Type B pancreatic cell (in vitro differentiated cells): ENCODE results near the gene WDR1. TPM values are rescaled to one million over a fixed set of nuclear protein-coding genes. Genes with fewer than 3 reads are reported as not detected.

Experiments
- DNase-seq: peaks from one replicate; pipeline ENCODE4 v3.0.0; 2021; ENCODE audit warnings: mixed read lengths; ENCODE audit not compliant: unreplicated experiment; ENCODE audit errors: extremely low spot score
- H3K27ac Mint-ChIP-seq: 2 replicates; pipeline ENCODE4 v1.8.0; 2021; ENCODE audit warnings: mild to moderate bottlenecking, mixed read lengths
- H3K27me3 Mint-ChIP-seq: 2 replicates; pipeline ENCODE4 v1.8.0; 2021; ENCODE audit warnings: mixed read lengths
- H3K36me3 Mint-ChIP-seq: 2 replicates; pipeline ENCODE4 v1.8.0; 2021; ENCODE audit warnings: mixed read lengths
- H3K4me1 Mint-ChIP-seq: one replicate; pipeline ENCODE4 v1.8.0; 2021; ENCODE audit warnings: mixed read lengths; ENCODE audit not compliant: unreplicated experiment
- H3K4me3 Mint-ChIP-seq: 2 replicates; pipeline ENCODE4 v1.8.0; 2021; ENCODE audit warnings: mild to moderate bottlenecking, mixed read lengths
- H3K9me3 Mint-ChIP-seq: 2 replicates; pipeline ENCODE4 v1.8.0; 2021; ENCODE audit warnings: mixed read lengths
- total RNA-seq: library from RNA; stranded (reverse); gene quantifications from 2 replicates; pipeline ENCODE4 v1.2.1, GENCODE V29; 2021; ENCODE audit warnings: low replicate concordance
- TF ChIP-seq, protein P1 (sequence below): fragments of 200-600 bp; sonication (generic); conservative IDR thresholded peaks from 2 replicates; pipeline ENCODE4 v1.5.0; 2021; ENCODE audit warnings: antibody characterized with exemption, mild to moderate bottlenecking

The WDR1 gene
- total RNA-seq, 1 donor from 2014 or later = 227 TPM

DNA sequence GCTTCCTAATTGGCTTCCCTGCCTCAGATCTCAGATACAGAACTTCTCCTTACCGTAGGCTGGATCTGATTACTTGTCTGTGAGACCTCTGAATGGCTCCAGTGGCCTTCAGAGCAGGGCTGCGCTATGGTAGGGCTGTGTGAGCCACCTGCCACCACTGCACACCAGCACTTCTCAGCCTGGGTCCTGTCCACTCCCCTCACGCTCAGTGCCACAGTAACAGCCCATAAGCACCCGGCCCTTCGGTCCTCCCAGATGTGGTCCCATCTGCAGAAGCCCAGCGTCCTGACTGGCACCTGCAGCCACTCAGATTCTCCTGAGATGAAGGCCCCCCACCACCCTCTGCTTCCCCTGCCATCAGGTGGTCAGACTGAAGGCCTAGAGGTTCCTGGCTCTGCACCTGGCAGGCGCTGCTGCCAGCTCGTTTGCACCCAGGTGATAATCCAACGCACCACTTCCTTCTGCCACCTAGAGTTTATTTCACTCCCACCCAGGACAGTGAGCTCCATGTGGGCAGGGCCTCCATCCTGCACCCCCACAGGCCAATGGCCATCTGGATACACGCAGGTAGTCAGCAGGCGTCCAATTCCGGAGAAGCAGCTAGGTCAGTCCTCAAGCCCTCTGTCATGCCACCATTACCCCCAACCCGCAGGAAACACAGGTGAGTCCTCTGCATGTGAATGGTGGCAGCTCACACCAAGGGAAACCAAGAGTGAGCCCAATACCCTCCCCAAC, 5.4 kb downstream of the WDR1 start:
- Mint-ChIP-seq H3K9me3 (no peaks in the 10 kb centered on the region), H3K27me3 (no peaks in the 10 kb centered on the region), H3K27ac (no peak overlapping the region), H3K4me1 (peaks cover 47% of the 10 kb centered on the region), H3K36me3 (peaks cover 44% of the 10 kb centered on the region), H3K4me3 (no peak overlapping the region)
- TF ChIP-seq, protein P1, sequence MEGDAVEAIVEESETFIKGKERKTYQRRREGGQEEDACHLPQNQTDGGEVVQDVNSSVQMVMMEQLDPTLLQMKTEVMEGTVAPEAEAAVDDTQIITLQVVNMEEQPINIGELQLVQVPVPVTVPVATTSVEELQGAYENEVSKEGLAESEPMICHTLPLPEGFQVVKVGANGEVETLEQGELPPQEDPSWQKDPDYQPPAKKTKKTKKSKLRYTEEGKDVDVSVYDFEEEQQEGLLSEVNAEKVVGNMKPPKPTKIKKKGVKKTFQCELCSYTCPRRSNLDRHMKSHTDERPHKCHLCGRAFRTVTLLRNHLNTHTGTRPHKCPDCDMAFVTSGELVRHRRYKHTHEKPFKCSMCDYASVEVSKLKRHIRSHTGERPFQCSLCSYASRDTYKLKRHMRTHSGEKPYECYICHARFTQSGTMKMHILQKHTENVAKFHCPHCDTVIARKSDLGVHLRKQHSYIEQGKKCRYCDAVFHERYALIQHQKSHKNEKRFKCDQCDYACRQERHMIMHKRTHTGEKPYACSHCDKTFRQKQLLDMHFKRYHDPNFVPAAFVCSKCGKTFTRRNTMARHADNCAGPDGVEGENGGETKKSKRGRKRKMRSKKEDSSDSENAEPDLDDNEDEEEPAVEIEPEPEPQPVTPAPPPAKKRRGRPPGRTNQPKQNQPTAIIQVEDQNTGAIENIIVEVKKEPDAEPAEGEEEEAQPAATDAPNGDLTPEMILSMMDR = no peak
- no peak for DNase-seq

DNA sequence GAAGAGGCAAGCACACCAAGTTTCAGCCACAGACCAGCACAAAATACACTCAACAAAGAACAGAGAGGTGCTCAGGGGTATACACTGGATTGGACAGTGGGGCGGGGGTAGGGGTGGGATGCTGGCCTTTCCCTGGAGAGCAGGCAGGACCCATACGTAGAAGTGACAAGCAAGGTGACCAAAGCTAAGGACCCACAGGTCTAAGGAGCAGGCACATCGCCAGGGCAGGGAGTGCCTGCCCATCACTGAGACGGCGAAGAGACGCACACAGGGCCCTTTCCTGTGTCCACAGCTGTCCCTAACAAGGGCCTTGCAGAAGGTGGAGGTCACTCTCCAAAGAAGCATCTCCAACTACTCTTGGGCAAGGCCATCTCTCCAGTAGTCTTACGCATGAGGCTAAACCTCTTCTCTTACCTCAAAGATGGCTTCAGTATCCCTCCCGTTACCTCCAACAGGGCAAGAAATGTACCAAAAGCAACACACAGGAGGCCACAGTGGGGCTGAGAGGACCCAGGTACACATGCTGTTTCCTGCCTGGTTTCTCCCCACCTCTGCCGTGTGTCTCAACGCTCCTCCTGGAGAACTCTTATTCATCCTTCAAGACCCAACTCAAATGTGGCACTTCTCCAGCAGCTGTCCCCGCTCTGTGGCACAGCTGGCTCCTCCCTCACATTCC, 6.5 kb downstream of the WDR1 start:
- Mint-ChIP-seq H3K4me3 (peak overlapping the region; percentile 72), H3K4me1 (peaks cover 52% of the 10 kb centered on the region), H3K27ac (peak overlapping the region; percentile 84), H3K9me3 (no peaks in the 10 kb centered on the region), H3K27me3 (no peaks in the 10 kb centered on the region), H3K36me3 (peaks cover 50% of the 10 kb centered on the region)
- DNase-seq = no peak
- TF ChIP-seq, protein P1 = no peak

DNA sequence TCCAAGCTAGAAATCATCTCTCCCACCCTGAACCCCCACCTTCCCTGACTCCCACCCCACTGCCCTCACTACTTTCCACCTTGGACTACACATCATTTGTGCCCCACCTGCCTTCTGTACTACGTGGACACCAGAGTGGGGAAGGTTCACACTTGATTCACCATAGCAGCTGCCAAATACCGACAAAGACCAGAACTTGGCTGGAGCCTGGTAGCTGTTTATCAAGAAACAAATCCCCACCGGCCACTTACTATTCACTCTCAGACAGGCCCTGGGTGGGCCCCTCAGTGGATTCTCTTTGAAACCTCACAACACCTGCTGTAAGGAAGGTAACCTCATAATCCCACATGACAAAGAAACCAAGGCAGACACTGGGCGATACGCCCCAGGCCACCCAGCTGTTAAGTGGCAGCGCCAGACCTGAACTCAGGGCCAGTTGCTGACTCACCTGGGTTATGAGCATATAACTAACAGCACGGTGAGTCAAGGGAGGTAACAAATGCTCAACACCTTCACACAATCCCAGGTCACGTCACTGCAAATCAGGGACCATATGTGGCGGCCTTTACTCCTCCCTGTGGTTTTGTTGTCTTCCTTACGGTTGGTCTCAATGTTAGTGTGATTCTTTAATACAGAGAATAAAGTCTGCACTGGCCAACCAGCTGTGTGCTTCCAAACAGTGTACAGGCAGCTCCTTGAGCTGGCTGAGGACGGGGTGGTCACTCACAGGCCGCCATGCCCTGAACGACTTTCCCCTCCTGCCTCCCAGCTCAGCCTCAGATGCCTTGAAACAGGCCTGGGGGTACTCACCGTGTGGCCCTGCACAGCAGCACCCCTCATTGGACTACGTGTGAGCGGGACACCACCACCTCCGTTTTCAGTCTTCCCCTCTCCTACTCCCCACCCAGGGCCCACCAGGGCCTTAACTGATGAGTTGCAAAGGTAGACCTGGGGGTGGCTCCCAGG, 7.5 kb downstream of the WDR1 start:
- TF ChIP-seq, protein P1 = no peak
- H3K9me3 Mint-ChIP-seq = no peaks in the 10 kb centered on the region
- no peaks in the 10 kb centered on the region for H3K27me3 Mint-ChIP-seq
- peaks cover 50% of the 10 kb centered on the region for H3K36me3 Mint-ChIP-seq
- peak overlapping the region; percentile 72 for H3K4me3 Mint-ChIP-seq
- DNase-seq = no peak
- peak overlapping the region; percentile 85 for H3K27ac Mint-ChIP-seq
- peaks cover 54% of the 10 kb centered on the region for H3K4me1 Mint-ChIP-seq

DNA sequence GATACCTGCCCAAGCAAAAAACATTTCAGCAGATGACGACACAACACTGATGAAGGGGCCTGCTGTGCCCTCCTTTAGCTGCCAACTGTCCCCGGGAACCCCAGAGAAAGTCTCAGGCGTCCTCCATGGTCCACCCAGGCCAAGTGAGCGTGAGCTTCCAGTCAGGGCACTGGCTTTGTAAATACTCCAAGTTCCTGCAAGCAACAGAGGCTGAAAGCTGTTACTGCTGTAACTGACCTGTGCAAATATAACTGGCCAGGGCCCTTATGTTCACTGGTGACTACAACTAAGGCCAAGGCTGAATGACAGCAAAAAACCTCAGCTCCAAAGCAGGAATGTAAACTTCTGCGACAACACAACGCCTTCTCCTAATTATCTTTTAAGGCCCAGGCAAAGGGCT, 8.2 kb downstream of the WDR1 start:
- H3K36me3 Mint-ChIP-seq = peaks cover 46% of the 10 kb centered on the region
- peaks cover 51% of the 10 kb centered on the region for H3K4me1 Mint-ChIP-seq
- H3K9me3 Mint-ChIP-seq = no peaks in the 10 kb centered on the region
- peak overlapping the region; percentile 85 for H3K27ac Mint-ChIP-seq
- TF ChIP-seq, protein P1 = no peak
- DNase-seq = no peak
- H3K4me3 Mint-ChIP-seq = no peak overlapping the region
- H3K27me3 Mint-ChIP-seq = no peaks in the 10 kb centered on the region
